Fibroblast of mammary gland (primary cell): Measurements from ENCODE around the gene PCYT1B.

Experiments used
- DNase-seq: peaks from one replicate; pipeline ENCODE4 v3.0.0-alpha.2; 2010; ENCODE audit warnings: low read depth
- H3K4me3 ChIP-seq: 2 replicates; pipeline ENCODE4 v1.5.1; 2011; ENCODE audit warnings: low read depth, mild to moderate bottlenecking, low read length, moderate library complexity; ENCODE audit not compliant: control insufficient read depth
- CTCF ChIP-seq: conservative IDR thresholded peaks from 2 replicates; pipeline ENCODE4 v1.5.1; 2011; ENCODE audit warnings: low read depth, low read length, inconsistent platforms; ENCODE audit not compliant: control insufficient read depth, insufficient read depth

PCYT1B gene

GRCh38 chrX:24648495-24648894 is 1.3 kb upstream of the PCYT1B start:
- no peak overlapping the region for H3K4me3 ChIP-seq
- DNase-seq, result no peak
- no peak for TF ChIP-seq CTCF

- peak; percentile 5 for DNase-seq
- H3K4me3 ChIP-seq, result peak overlapping the region; percentile 29
- TF ChIP-seq CTCF, result no peak
Measured at GRCh38 chrX:24646745-24647182, 383 bp downstream of the PCYT1B start.

GRCh38 chrX:24646006-24646405 is 1.1 kb downstream of the PCYT1B start:
- DNase-seq, result no peak
- no peak for TF ChIP-seq CTCF
- H3K4me3 ChIP-seq, result no peak overlapping the region

- no peak for TF ChIP-seq CTCF
- peak; percentile 44 for DNase-seq
Measured at GRCh38 chrX:24643116-24643515, 4.0 kb downstream of the PCYT1B start.

GRCh38 chrX:24629701-24630100 is 17.4 kb downstream of the PCYT1B start:
- DNase-seq, result no peak
- no peak for TF ChIP-seq CTCF
- no peak overlapping the region for H3K4me3 ChIP-seq

More at GRCh38 chrX:24643116-24643515, 4.0 kb downstream of the PCYT1B start:
- H3K4me3 ChIP-seq, result no peak overlapping the region

- no peak overlapping the region for H3K4me3 ChIP-seq
- TF ChIP-seq CTCF, result no peak
- DNase-seq, result peak; percentile 65
Measured at GRCh38 chrX:24619647-24620046, 27.5 kb downstream of the PCYT1B start.

GRCh38 chrX:24610516-24610915 is 36.6 kb downstream of the PCYT1B start:
- H3K4me3 ChIP-seq, result no peak overlapping the region
- DNase-seq, result no peak
- no peak for TF ChIP-seq CTCF
